Measurements from ENCODE around the gene CDC37L1.

GRCh38 chr9:4689021-4689420 is 9.7 kb downstream of the CDC37L1 start:
- no peak for TF ChIP-seq CTCF (IDR thresholded peaks at IDR 0.05)
- TF ChIP-seq POLR2A (IDR thresholded peaks at IDR 0.05), result no peak
